Measurements from ENCODE around the gene APOF.
"Not testable (repeated sequence)": the region's sequence is repeated elsewhere in the genome, so short reads cannot be mapped to it uniquely, and the experiment has no call there.

The APOF gene

GRCh38 chr12:56341616-56342015, 21.0 kb downstream of the APOF start:
- TF ChIP-seq CTCF (conservative IDR thresholded peaks at IDR 0.05; ENCODE audit: low read length) = no peak
- H3K4me3 ChIP-seq (ENCODE audit: low read length) = no peak overlapping the region
- no peak for DNase-seq (ENCODE audit: low read depth)

- TF ChIP-seq CTCF (conservative IDR thresholded peaks at IDR 0.05; ENCODE audit: low read length) = no peak
- DNase-seq (ENCODE audit: low read depth) = no peak
- no peak overlapping the region for H3K4me3 ChIP-seq (ENCODE audit: low read length)
These were observed 23.6 kb downstream of the APOF start for GRCh38 chr12:56339158-56339422.

- no peak within 1 kb of the TSS for H3K4me3 ChIP-seq (ENCODE audit: low read length)
- DNase-seq (ENCODE audit: low read depth) = no peak
- no peak for TF ChIP-seq CTCF (conservative IDR thresholded peaks at IDR 0.05; ENCODE audit: low read length)
These were observed 24.1 kb downstream of the APOF start, which contains the start of gene IL23A for GRCh38 chr12:56338308-56339157. TSS of gene IL23A (plus strand) at chr12:56338884. CDS start at chr12:56339045, 161 bp downstream.

GRCh38 chr12:56337753-56338251, 24.9 kb downstream of the APOF start:
- DNase-seq (ENCODE audit: low read depth) = no peak
- TF ChIP-seq CTCF (conservative IDR thresholded peaks at IDR 0.05; ENCODE audit: low read length) = no peak
- H3K4me3 ChIP-seq (ENCODE audit: low read length) = no peak overlapping the region

GRCh38 chr12:56336361-56337167, 26.1 kb downstream of the APOF start:
- DNase-seq (ENCODE audit: low read depth) = no peak
- TF ChIP-seq CTCF (conservative IDR thresholded peaks at IDR 0.05; ENCODE audit: low read length) = no peak
- H3K4me3 ChIP-seq (ENCODE audit: low read length) = no peak overlapping the region

GRCh38 chr12:56335527-56335926, 27.1 kb downstream of the APOF start:
- not testable (repeated sequence) for DNase-seq (ENCODE audit: low read depth); H3K4me3 ChIP-seq (ENCODE audit: low read length)

- H3K4me3 ChIP-seq (ENCODE audit: low read length) = peak overlapping the region; percentile 78
- no peak for TF ChIP-seq CTCF (conservative IDR thresholded peaks at IDR 0.05; ENCODE audit: low read length)
- no peak for DNase-seq (ENCODE audit: low read depth)
These were observed 28.2 kb downstream of the APOF start for GRCh38 chr12:56334490-56334793.
